IMR-90 (cell line): Measurements from ENCODE around the gene CATSPERB. TPM values are rescaled to one million over a fixed set of nuclear protein-coding genes. Genes with fewer than 3 reads are reported as not detected.

Experiments
- ATAC-seq: fragments of 200-7000 bp; cut with Tn5 transposase; 2 replicates; pipeline ENCODE4 v1.9.1; 2020; ENCODE audit warnings: low read depth, mild to moderate bottlenecking, moderate library complexity
- BruUV-seq: library from RNA; stranded (reverse); fragments of 400-500 nt; replicated peaks from 2 replicates; lab custom pipeline; 2021; lab: Mats Ljungman, UMichigan
- CTCF ChIA-PET: fragments of 300-600 bp; formaldehyde crosslinking; extraction: SDS; loops from one replicate; lab custom pipeline; 2021; ENCODE audit warnings: antibody characterized with exemption; lab: Yijun Ruan, JAX
- POLR2A ChIA-PET: fragments of 300-600 bp; sonication (Branson Sonifier 250); formaldehyde crosslinking; loops from one replicate; lab custom pipeline; 2022; ENCODE audit warnings: antibody characterized with exemption; ENCODE audit not compliant: unreplicated experiment; lab: Charles Lee
- DNase-seq: peaks from one replicate; pipeline ENCODE4 v3.0.0; 2013
- H2AFZ ChIP-seq: replicated peaks from 2 replicates; pipeline ENCODE3; 2013; ENCODE audit warnings: low read length, mild to moderate bottlenecking; ENCODE audit not compliant: poor library complexity
- H2AK5ac ChIP-seq: 2 replicates; pipeline ENCODE4 v1.6.1; 2013; ENCODE audit warnings: low read depth, low read length, inconsistent platforms
- H2AK9ac ChIP-seq: replicated peaks from 2 replicates; pipeline ENCODE3; 2013; ENCODE audit warnings: mild to moderate bottlenecking, low read depth, low read length, moderate library complexity; ENCODE audit not compliant: poor library complexity
- H2BK120ac ChIP-seq: 2 replicates; pipeline ENCODE4 v1.6.1; 2013; ENCODE audit warnings: low read depth, low read length, inconsistent platforms
- H2BK15ac ChIP-seq: 3 replicates; pipeline ENCODE4 v1.6.1; 2013; ENCODE audit warnings: low read depth, low read length, inconsistent platforms
- H2BK20ac ChIP-seq: 2 replicates; pipeline ENCODE4 v1.6.1; 2013; ENCODE audit warnings: low read depth, mild to moderate bottlenecking, inconsistent platforms, low read length, moderate library complexity
- H2BK5ac ChIP-seq: 2 replicates; pipeline ENCODE4 v1.6.1; 2013; ENCODE audit warnings: mild to moderate bottlenecking, low read depth, low read length, inconsistent platforms; ENCODE audit not compliant: poor library complexity, severe bottlenecking
- H3K14ac ChIP-seq: replicated peaks from 2 replicates; pipeline ENCODE4 v1.6.1; 2013; ENCODE audit warnings: low read depth, low read length, inconsistent platforms
- H3K18ac ChIP-seq: 2 replicates; pipeline ENCODE4 v1.6.1; 2013; ENCODE audit warnings: low read depth, low read length, control low read depth
- H3K23ac ChIP-seq: 2 replicates; pipeline ENCODE4 v1.6.1; 2013; ENCODE audit warnings: low read depth, low read length, inconsistent platforms
- H3K27ac ChIP-seq: 2 replicates; pipeline ENCODE4 v1.5.1; 2013; ENCODE audit warnings: mild to moderate bottlenecking, control low read depth, low read length; ENCODE audit not compliant: insufficient read depth
- H3K27me3 ChIP-seq: 2 replicates; pipeline ENCODE4 v1.6.1; 2013; ENCODE audit warnings: low read length; ENCODE audit not compliant: control insufficient read depth, insufficient read depth
- H3K36me3 ChIP-seq: 2 replicates; pipeline ENCODE4 v1.6.1; 2013; ENCODE audit warnings: low read length, mixed read lengths; ENCODE audit not compliant: control insufficient read depth, insufficient read depth
- H3K4ac ChIP-seq: 2 replicates; pipeline ENCODE4 v1.6.1; 2013; ENCODE audit warnings: low read depth, low read length, inconsistent platforms
- H3K4me1 ChIP-seq: 2 replicates; pipeline ENCODE4 v1.6.1; 2013; ENCODE audit warnings: low read length, mixed read lengths; ENCODE audit not compliant: control insufficient read depth, insufficient read depth
- H3K4me2 ChIP-seq: 2 replicates; pipeline ENCODE4 v1.6.1; 2013; ENCODE audit warnings: low read depth, mild to moderate bottlenecking, control low read depth, low read length, moderate library complexity
- H3K4me3 ChIP-seq: 2 replicates; pipeline ENCODE4 v1.5.1; 2013; ENCODE audit warnings: low read depth, mild to moderate bottlenecking, control low read depth, low read length, moderate library complexity; ENCODE audit not compliant: insufficient read depth
- H3K56ac ChIP-seq: 2 replicates; pipeline ENCODE4 v1.6.1; 2013; ENCODE audit warnings: low read length, inconsistent platforms; ENCODE audit not compliant: insufficient read depth; ENCODE audit errors: extremely low read depth
- H3K79me1 ChIP-seq, 2 experiments: 2 replicates each; pipeline ENCODE4 v1.6.1; 2013; ENCODE audit warnings: low read length in 2 of 2, inconsistent platforms in 1 of 2, low read depth in 1 of 2
- H3K9ac ChIP-seq: 2 replicates; pipeline ENCODE4 v1.6.1; 2013; ENCODE audit warnings: low read depth, low read length, control low read depth
- H3K9me1 ChIP-seq: 2 replicates; pipeline ENCODE4 v1.6.1; 2013; ENCODE audit warnings: low read length, inconsistent platforms; ENCODE audit not compliant: insufficient read depth
- H3K9me3 ChIP-seq: 2 replicates; pipeline ENCODE4 v1.6.1; 2013; ENCODE audit warnings: low read length; ENCODE audit not compliant: control insufficient read depth, insufficient read depth
- H4K20me1 ChIP-seq: 2 replicates; pipeline ENCODE4 v1.6.1; 2013; ENCODE audit warnings: low read length, inconsistent platforms; ENCODE audit not compliant: insufficient read depth
- H4K5ac ChIP-seq: 2 replicates; pipeline ENCODE4 v1.6.1; 2013; ENCODE audit warnings: mild to moderate bottlenecking, low read depth, low read length, control low read depth
- H4K8ac ChIP-seq, 2 experiments: 2 replicates each; pipeline ENCODE4 v1.6.1; 2013; ENCODE audit warnings: low read depth in 2 of 2, low read length in 2 of 2, control low read depth in 1 of 2, inconsistent platforms in 1 of 2
- H4K91ac ChIP-seq: 2 replicates; pipeline ENCODE4 v1.6.1; 2013; ENCODE audit warnings: low read depth, low read length, inconsistent platforms; ENCODE audit not compliant: insufficient read depth
- CEBPB ChIP-seq: IDR thresholded peaks from 2 replicates; pipeline ENCODE4 v1.6.1; 2012; ENCODE audit warnings: low read depth, low read length, improper control_type of control experiment
- MAFK ChIP-seq: IDR thresholded peaks from 2 replicates; pipeline ENCODE4 v1.6.1; 2012; ENCODE audit warnings: low read depth, low read length, improper control_type of control experiment
- RCOR1 ChIP-seq: IDR thresholded peaks from 2 replicates; pipeline ENCODE4 v1.6.1; 2012; ENCODE audit warnings: mild to moderate bottlenecking, low read length, improper control_type of control experiment; ENCODE audit not compliant: insufficient replicate concordance
- SMC3 ChIP-seq: fragments of 150-350 bp; IDR thresholded peaks from 2 replicates; pipeline ENCODE4 v1.6.1; 2016; ENCODE audit warnings: low read depth, mild to moderate bottlenecking, antibody characterized with exemption, low read length, moderate library complexity
- WGBS, 2 experiments: methylation state at CpG; one replicate each; pipeline versions ENCODE4 v1.1.5 to v1.1.7; 2013; ENCODE audit warnings: missing lambda C conversion rate in 2 of 2; ENCODE audit not compliant: insufficient read length in 1 of 2; ENCODE audit errors: extremely low coverage in 2 of 2; 5-methylcytosine and 5-hydroxymethylcytosine counted together
- dilution Hi-C: fragments of 300-500 bp; cut with HindIII; formaldehyde crosslinking; loops from one replicate; pipeline ENCODE4 v1.14.3; 2018; ENCODE audit warnings: low sequenced_read_pairs; ENCODE audit not compliant: unreplicated experiment
- in situ Hi-C: fragments of 300-500 bp; cut with MboI; formaldehyde crosslinking; loops from 3 replicates; pipeline ENCODE4 v1.14.3; 2019; ENCODE audit warnings: low sequenced_read_pairs, inconsistent platforms, mixed read lengths
- intact Hi-C: fragments of 100-400 bp; cut with micrococcal nuclease; formaldehyde crosslinking; loops from 2 replicates; pipeline ENCODE4 v1.10.0; 2022
- polyA plus RNA-seq, 3 experiments: library from polyadenylated mRNA; depleted of rRNA; stranded (reverse); fragments of >200 nt; gene quantifications; 2 replicates each; pipeline ENCODE4 v1.2.3, GENCODE V29; 2012; ENCODE audit warnings: low replicate concordance in 1 of 3
- total RNA-seq: library from RNA; depleted of rRNA; stranded (reverse); fragments of >200 nt; gene quantifications from 2 replicates; pipeline ENCODE4 v1.2.3, GENCODE V29; 2012
- TF ChIP-seq, protein P1 (sequence below): fragments of 150-350 bp; IDR thresholded peaks from 2 replicates; pipeline ENCODE4 v1.6.1; 2016; ENCODE audit warnings: low read depth, mild to moderate bottlenecking, low read length, moderate library complexity, borderline replicate concordance

The CATSPERB gene
- total and polyA plus RNA-seq, 2 of the 4 experiments (the other 2 are of a cell fraction) = not detected

DNA sequence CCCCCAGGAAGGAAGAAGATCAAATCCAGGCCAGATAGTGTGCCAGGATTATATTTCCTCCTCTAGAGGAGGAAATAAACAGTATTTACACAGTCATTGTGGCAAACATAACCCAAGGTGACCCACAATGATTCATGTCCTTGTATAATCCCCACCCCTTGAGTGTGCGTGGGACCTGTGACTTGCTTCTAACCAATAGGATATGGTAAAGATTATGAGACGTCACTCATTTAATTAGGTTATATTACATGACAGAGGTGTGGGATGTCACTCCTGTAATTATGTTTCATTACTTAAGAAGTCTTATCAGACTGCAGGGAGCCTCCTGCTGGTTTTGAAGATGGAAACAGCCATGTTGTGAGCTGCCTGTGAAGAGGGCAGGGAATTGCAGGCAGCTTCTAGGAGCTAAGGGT is 12.2 kb upstream of the CATSPERB start:
- intact Hi-C loops = no loop called here
- H4K20me1 ChIP-seq = no peaks in the 10 kb centered on the region
- no peak overlapping the region for H3K14ac ChIP-seq
- ATAC-seq (no peak), DNase-seq (no peak)
- no peak overlapping the region for H3K27ac ChIP-seq
- no peak overlapping the region for H4K5ac ChIP-seq
- TF ChIP-seq SMC3 (no peak), MAFK (no peak), CEBPB (no peak), RCOR1 (no peak)
- TF ChIP-seq, protein P1, sequence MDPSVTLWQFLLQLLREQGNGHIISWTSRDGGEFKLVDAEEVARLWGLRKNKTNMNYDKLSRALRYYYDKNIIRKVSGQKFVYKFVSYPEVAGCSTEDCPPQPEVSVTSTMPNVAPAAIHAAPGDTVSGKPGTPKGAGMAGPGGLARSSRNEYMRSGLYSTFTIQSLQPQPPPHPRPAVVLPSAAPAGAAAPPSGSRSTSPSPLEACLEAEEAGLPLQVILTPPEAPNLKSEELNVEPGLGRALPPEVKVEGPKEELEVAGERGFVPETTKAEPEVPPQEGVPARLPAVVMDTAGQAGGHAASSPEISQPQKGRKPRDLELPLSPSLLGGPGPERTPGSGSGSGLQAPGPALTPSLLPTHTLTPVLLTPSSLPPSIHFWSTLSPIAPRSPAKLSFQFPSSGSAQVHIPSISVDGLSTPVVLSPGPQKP = no peak
- H3K23ac ChIP-seq = no peak overlapping the region
- no peak overlapping the region for H3K4me3 ChIP-seq
- H3K36me3 ChIP-seq = no peaks in the 10 kb centered on the region
- no peaks in the 10 kb centered on the region for H3K79me1 ChIP-seq
- H2BK20ac ChIP-seq = no peak overlapping the region
- H2AK9ac ChIP-seq = no peak overlapping the region
- H3K4me1 ChIP-seq = no peaks in the 10 kb centered on the region
- WGBS, 2 experiments = no CpG with 5 or more reads among the region's 2 CpGs
- no TSS peak for BruUV-seq
- H2AFZ ChIP-seq = no peak overlapping the region
- H3K27me3 ChIP-seq = no peaks in the 10 kb centered on the region
- H2BK120ac ChIP-seq = no peak overlapping the region
- H3K4ac ChIP-seq = no peak overlapping the region
- H3K9me1 ChIP-seq = no peaks in the 10 kb centered on the region
- H3K56ac ChIP-seq = no peak overlapping the region
- no peak overlapping the region for H4K91ac ChIP-seq
- ChIA-PET CTCF (no interaction called here), POLR2A (no interaction called here)
- in situ Hi-C loops = no loop called here
- H3K4me2 ChIP-seq = no peak overlapping the region
- H2BK15ac ChIP-seq = no peak overlapping the region
- H3K9ac ChIP-seq = no peak overlapping the region
- dilution Hi-C loops = no loop called here
- H2AK5ac ChIP-seq = no peak overlapping the region
- H3K9me3 ChIP-seq = no peaks in the 10 kb centered on the region
- no peak overlapping the region for H4K8ac ChIP-seq
- no peak overlapping the region for H3K18ac ChIP-seq
- H2BK5ac ChIP-seq = no peak overlapping the region
